ENCODE results near the gene CEMIP.

- TF ChIP-seq CTCF (IDR thresholded peaks at IDR 0.05 in 4 of 5, conservative IDR thresholded peaks at IDR 0.05 in 1 of 5) = no peak
- no peak for TF ChIP-seq POLR2A (IDR thresholded peaks at IDR 0.05)
Measured at GRCh38 chr15:80778621-80778963, 578 bp upstream of the CEMIP start.
